Measurements from ENCODE around the gene MS4A2. TPM values are rescaled to one million over a fixed set of nuclear protein-coding genes. Genes with fewer than 3 reads are reported as not detected.
"Not testable (repeated sequence)": the region's sequence is repeated elsewhere in the genome, so short reads cannot be mapped to it uniquely, and the experiment has no call there.

Gene MS4A2
- total RNA-seq, 1 experiment from 2014 or later, result not detected

GRCh38 chr11:60100516-60100915 is 12.1 kb downstream of the MS4A2 start:
- DNase-seq (ENCODE audit: low read depth), result no peak

GRCh38 chr11:60101368-60101767 is 12.9 kb downstream of the MS4A2 start:
- not testable (repeated sequence) for DNase-seq (ENCODE audit: low read depth)

- not testable (repeated sequence) for DNase-seq (ENCODE audit: low read depth)
These were observed 16.1 kb downstream of the MS4A2 start for GRCh38 chr11:60104471-60105115.

GRCh38 chr11:60108631-60109030 is 20.2 kb downstream of the MS4A2 start:
- not testable (repeated sequence) for DNase-seq (ENCODE audit: low read depth)

GRCh38 chr11:60111793-60112192 is 23.3 kb downstream of the MS4A2 start:
- DNase-seq (ENCODE audit: low read depth), result no peak

GRCh38 chr11:60116996-60117790 is 28.7 kb downstream of the MS4A2 start:
- peak; percentile 32 for DNase-seq (ENCODE audit: low read depth)

- DNase-seq (ENCODE audit: low read depth), result no peak
These were observed 29.9 kb downstream of the MS4A2 start for GRCh38 chr11:60118338-60118737.

GRCh38 chr11:60119710-60120109 is 31.2 kb downstream of the MS4A2 start:
- DNase-seq (ENCODE audit: low read depth), result no peak

GRCh38 chr11:60121264-60121663 is 32.8 kb downstream of the MS4A2 start:
- no peak for DNase-seq (ENCODE audit: low read depth)

GRCh38 chr11:60122414-60123036 is 34.1 kb downstream of the MS4A2 start:
- no peak for DNase-seq (ENCODE audit: low read depth)

GRCh38 chr11:60124802-60125432 is 36.5 kb downstream of the MS4A2 start:
- DNase-seq (ENCODE audit: low read depth), result no peak

GRCh38 chr11:60125956-60126585 is 37.6 kb downstream of the MS4A2 start:
- DNase-seq (ENCODE audit: low read depth), result peak; percentile 85

- DNase-seq (ENCODE audit: low read depth), result peak; percentile 89
These were observed 38.9 kb downstream of the MS4A2 start for GRCh38 chr11:60127311-60127811.

- DNase-seq (ENCODE audit: low read depth), result no peak
These were observed 39.9 kb downstream of the MS4A2 start for GRCh38 chr11:60128376-60128775.

GRCh38 chr11:60128866-60129265 is 40.4 kb downstream of the MS4A2 start:
- DNase-seq (ENCODE audit: low read depth), result not testable (repeated sequence)

GRCh38 chr11:60129853-60130252 is 41.4 kb downstream of the MS4A2 start:
- DNase-seq (ENCODE audit: low read depth), result no peak

- DNase-seq (ENCODE audit: low read depth), result peak; percentile 64
These were observed 42.0 kb downstream of the MS4A2 start for GRCh38 chr11:60130496-60130895.

- DNase-seq (ENCODE audit: low read depth), result no peak
These were observed 43.4 kb downstream of the MS4A2 start for GRCh38 chr11:60131912-60132311.

- no peak for DNase-seq (ENCODE audit: low read depth)
These were observed 45.5 kb downstream of the MS4A2 start for GRCh38 chr11:60133917-60134316.

- no peak for DNase-seq (ENCODE audit: low read depth)
These were observed 55.3 kb downstream of the MS4A2 start for GRCh38 chr11:60143768-60144167.

GRCh38 chr11:60145677-60146076 is 57.2 kb downstream of the MS4A2 start:
- DNase-seq (ENCODE audit: low read depth), result no peak
